Heart left ventricle (tissue), 16 donors: ENCODE data around the gene XXYLT1. TPM values are rescaled to one million over a fixed set of nuclear protein-coding genes. Genes with fewer than 3 reads are reported as not detected.

Experiments
- ATAC-seq, 4 donors: fragments of 200-7000 bp; cut with Tn5 transposase; one replicate each; pipeline ENCODE4 v1.9.1; 2020 to 2022; ENCODE audit warnings: moderate library complexity in 4 of 4, mild to moderate bottlenecking in 3 of 4, moderate number of reproducible peaks in 1 of 4
- DNase-seq, 5 donors: peaks; one replicate each; pipeline ENCODE4 v3.0.0-alpha.2; 2020
- H3K27ac ChIP-seq, 12 donors: fragments of 200-600 bp; sonication (generic) in 4 of 12; one replicate each; pipeline versions ENCODE4 v1.5.0 to v1.8.0; 2016 to 2022; ENCODE audit warnings: mild to moderate bottlenecking in 2 of 12
- H3K27me3 ChIP-seq, 9 donors: fragments of 200-600 bp; sonication (generic) in 2 of 9; one replicate each; pipeline versions ENCODE4 v1.5.1 to v1.8.0; 2016 to 2022; ENCODE audit warnings: mild to moderate bottlenecking in 3 of 9
- H3K36me3 ChIP-seq, 9 donors: fragments of 200-600 bp; sonication (generic) in 2 of 9; one replicate each; pipeline versions ENCODE4 v1.5.0 to v1.8.0; 2018 to 2022; ENCODE audit warnings: mild to moderate bottlenecking in 2 of 9
- H3K4me1 ChIP-seq, 12 donors: fragments of 200-600 bp; sonication (generic) in 4 of 12; one replicate each; pipeline versions ENCODE4 v1.5.0 to v1.8.0; 2016 to 2022; ENCODE audit warnings: mild to moderate bottlenecking in 3 of 12
- H3K4me3 ChIP-seq, 12 donors: fragments of 200-600 bp; sonication (generic) in 4 of 12; one replicate each; pipeline versions ENCODE4 v1.5.0 to v1.8.0; 2017 to 2022; ENCODE audit warnings: mild to moderate bottlenecking in 9 of 12, moderate library complexity in 4 of 12
- H3K9me3 ChIP-seq, 12 donors: fragments of 200-600 bp; sonication (generic) in 4 of 12; one replicate each; pipeline versions ENCODE4 v1.5.0 to v1.8.0; 2016 to 2022; ENCODE audit warnings: mild to moderate bottlenecking in 1 of 12
- POLR2A ChIP-seq, 2 donors: fragments of 450-650 bp; IDR thresholded peaks; one replicate each; pipeline ENCODE4 v1.6.1; 2017; ENCODE audit warnings: antibody characterized with exemption in 2 of 2, mild to moderate bottlenecking in 2 of 2, moderate library complexity in 2 of 2
- WGBS, 4 donors: extraction: QIAGEN DNeasy Blood & Tissue Kit in 2 of 4; methylation state at CpG; one replicate each; pipeline versions ENCODE4 v1.1.5 to v1.1.7; 2013 to 2018; 5-methylcytosine and 5-hydroxymethylcytosine counted together
- intact Hi-C, 10 donors: fragments of 100-400 bp; cut with DNase I; formaldehyde crosslinking; loops; one replicate each; pipeline versions ENCODE4 v1.11.1 to v1.14.2; 2022
- polyA plus RNA-seq, 2 donors: library from polyadenylated mRNA; stranded (reverse); fragments of 200-250 nt; gene quantifications; one replicate each; pipeline ENCODE4 v1.2.3, GENCODE V29; 2013
- total RNA-seq, 9 donors: library from RNA; depleted of rRNA in 2 of 9; stranded (reverse); fragments of >200 nt in 2 of 9; fragmentation: NEBNext Ultra II Directional in 3 of 9; extraction: Animal tissue kit (Norgen Biotek cat#: 25700) in 3 of 9; gene quantifications; one replicate each; pipeline versions ENCODE4 v1.1.0 to v1.2.4, GENCODE V29; 2016 to 2023
- TF ChIP-seq, protein P1 (sequence below), 12 donors: fragments of 200-600 bp; sonication (generic) in 4 of 12; IDR thresholded peaks; one replicate each; pipeline versions ENCODE4 v1.5.0 to v1.8.0; 2018 to 2022; ENCODE audit warnings: antibody characterized with exemption in 12 of 12, mild to moderate bottlenecking in 5 of 12
- donor health status: ischemic (EF 13 %, LVEDD 7.1; RV severe dilation, severe dysfunction).
- donor health status: healthy with polysubstance abuse.
- donor health status: DM: no; HTN: yes; CAD: no.
- donor health status: DM: no; HTN: no; CAD: no.
- donor health status: ischemic (EF 25% LVEDD 6.9; RV normal size, moderate dysfunction).
- donor health status: ischemic (EF 25% LVEDD 5.7; RV mildly dilated, moderate dysfunction).
- donor health status: healthy.
- donor health status: DM: yes; HTN: yes; CAD: no.
- donor health status: ischemic (EF 35%, LVEDD 5.7; RV mildly dilated, moderate dysfunction).
- donor health status: nonischemic (EF 11% LVEDD 7.7; RV severe dilation, severe dysfunction).
- donor health status: DM: yes; HTN: yes; CAD: no.
- donor health status: PGD.
- donor health status: ischemic (EF 29% LVEDD 5.4; RV normal size, mild dysfunction).
- donor health status: nonischemic (EF 23%, LVEDD 6.1; RV moderate dilation, normal function).

The XXYLT1 gene
- total and polyA plus RNA-seq, 11 donors: 1.9 to 8.6 (median 4.8) TPM

GRCh38 chr3:195210266-195210973 is 60.5 kb downstream of the XXYLT1 start:
- H3K4me1 ChIP-seq: peaks cover 0 to 40% (median 34%) of the 10 kb centered on the region in 12 donors
- H3K9me3 ChIP-seq: no peaks in the 10 kb centered on the region
- H3K4me3 ChIP-seq: peak overlapping the region in 2 of 12 donors; percentile 23 to 24
- intact Hi-C loops: loop anchor here in 1 of 10 donors (2.0 kb wide), 1 partner anchor 60 kb away; no protein-coding TSS in a partner anchor
- ATAC-seq (peak; percentile 49 to 76 (median 64)), DNase-seq (peak in 4 of 5 donors; percentile 40 to 73 (median 59))
- peak overlapping the region; percentile 57 to 94 (median 82) for H3K27ac ChIP-seq
- TF ChIP-seq, protein P1, sequence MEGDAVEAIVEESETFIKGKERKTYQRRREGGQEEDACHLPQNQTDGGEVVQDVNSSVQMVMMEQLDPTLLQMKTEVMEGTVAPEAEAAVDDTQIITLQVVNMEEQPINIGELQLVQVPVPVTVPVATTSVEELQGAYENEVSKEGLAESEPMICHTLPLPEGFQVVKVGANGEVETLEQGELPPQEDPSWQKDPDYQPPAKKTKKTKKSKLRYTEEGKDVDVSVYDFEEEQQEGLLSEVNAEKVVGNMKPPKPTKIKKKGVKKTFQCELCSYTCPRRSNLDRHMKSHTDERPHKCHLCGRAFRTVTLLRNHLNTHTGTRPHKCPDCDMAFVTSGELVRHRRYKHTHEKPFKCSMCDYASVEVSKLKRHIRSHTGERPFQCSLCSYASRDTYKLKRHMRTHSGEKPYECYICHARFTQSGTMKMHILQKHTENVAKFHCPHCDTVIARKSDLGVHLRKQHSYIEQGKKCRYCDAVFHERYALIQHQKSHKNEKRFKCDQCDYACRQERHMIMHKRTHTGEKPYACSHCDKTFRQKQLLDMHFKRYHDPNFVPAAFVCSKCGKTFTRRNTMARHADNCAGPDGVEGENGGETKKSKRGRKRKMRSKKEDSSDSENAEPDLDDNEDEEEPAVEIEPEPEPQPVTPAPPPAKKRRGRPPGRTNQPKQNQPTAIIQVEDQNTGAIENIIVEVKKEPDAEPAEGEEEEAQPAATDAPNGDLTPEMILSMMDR (IDR thresholded peaks at IDR 0.05): no peak
- TF ChIP-seq POLR2A (IDR thresholded peaks at IDR 0.05): no peak
- H3K27me3 ChIP-seq: no peaks in the 10 kb centered on the region
- 38 to 54% (median 41%) methylated on average over 13 of the region's 13 CpGs for WGBS, 4 donors
- no peaks in the 10 kb centered on the region for H3K36me3 ChIP-seq

DNA sequence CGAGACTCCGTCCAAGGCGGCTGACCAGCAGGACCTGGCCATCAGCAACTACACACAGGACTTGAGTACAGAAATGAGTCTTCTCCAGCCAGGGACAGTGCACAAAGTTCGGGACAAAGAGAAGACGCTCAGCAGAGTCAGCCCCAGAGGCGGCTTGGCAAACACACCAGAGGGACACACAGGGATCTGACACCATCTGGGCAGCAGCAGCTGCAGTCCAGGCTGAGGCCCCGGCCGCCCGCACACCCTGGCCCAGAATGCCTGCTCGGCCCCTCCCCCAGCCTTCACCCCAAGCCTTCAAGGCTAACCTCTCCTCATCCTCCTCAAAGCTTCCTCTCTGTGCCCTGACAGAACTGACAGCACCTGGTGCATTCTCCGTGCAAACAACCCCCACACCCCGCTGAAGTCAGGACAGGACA is 61.1 kb downstream of the XXYLT1 start:
- Histone ChIP-seq H3K4me1 (peaks cover 0 to 46% (median 39%) of the 10 kb centered on the region in 12 donors), H3K27ac (peak overlapping the region; percentile 57 to 94 (median 82)), H3K4me3 (peak overlapping the region in 3 of 12 donors; percentile 7 to 24 (median 23)), H3K36me3 (no peaks in the 10 kb centered on the region), H3K9me3 (no peaks in the 10 kb centered on the region), H3K27me3 (no peaks in the 10 kb centered on the region)
- TF ChIP-seq, protein P1 (IDR thresholded peaks at IDR 0.05): no peak
- no peak for TF ChIP-seq POLR2A (IDR thresholded peaks at IDR 0.05)
- ATAC-seq: peak; percentile 46 to 67 (median 62)
- intact Hi-C loops: loop anchor here in 2 of 10 donors (2.0 to 5.0 kb wide), 2 partner anchors 58 to 59 kb away; no protein-coding TSS in a partner anchor
- WGBS, 4 donors: 47 to 58% (median 53%) methylated on average over 10 to 12 of the region's 12 CpGs
- DNase-seq: peak; percentile 36 to 73 (median 64)

DNA sequence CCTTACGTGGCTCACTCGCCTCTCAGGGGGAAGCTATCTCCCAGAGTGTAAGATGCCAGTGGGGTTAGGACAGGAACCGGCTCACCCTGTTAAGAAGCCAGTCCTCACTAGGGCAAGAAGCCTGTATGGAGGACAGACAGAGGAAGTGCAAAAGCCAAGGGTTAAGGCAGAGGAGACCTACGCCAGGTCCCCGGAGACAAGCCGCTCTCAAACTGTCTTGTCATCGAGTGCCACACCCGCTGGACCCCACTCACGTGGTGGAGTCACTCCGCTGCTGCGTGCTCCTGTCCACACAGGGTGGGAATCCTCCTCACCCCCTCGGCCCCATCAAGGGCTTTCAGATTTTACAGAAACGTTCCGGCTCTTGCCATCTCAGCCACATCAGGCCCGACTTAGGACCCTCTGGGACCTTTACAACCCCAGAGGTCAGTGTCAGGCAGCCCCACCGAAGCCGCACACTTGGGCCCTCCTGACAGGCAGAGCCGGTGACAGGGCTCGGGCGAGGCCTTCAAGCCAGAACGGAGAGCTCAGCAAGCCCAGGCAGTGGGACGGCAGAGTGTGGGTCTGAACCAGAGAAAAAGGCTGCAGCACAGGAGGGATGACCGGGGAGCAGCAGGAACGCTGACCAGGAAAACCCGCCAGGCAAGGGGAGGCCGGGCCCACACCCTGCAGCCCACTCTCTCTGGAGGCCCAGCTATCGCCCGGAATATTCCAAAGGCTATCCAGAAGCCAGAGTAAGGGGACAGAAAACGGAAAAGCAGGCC is 61.7 kb downstream of the XXYLT1 start:
- Histone ChIP-seq H3K27ac (peak overlapping the region; percentile 57 to 94 (median 82)), H3K36me3 (no peaks in the 10 kb centered on the region), H3K4me1 (peaks cover 0 to 52% (median 45%) of the 10 kb centered on the region in 12 donors), H3K9me3 (no peaks in the 10 kb centered on the region), H3K4me3 (peak overlapping the region in 3 of 12 donors; percentile 7 to 24 (median 23)), H3K27me3 (no peaks in the 10 kb centered on the region)
- intact Hi-C loops: loop anchor here in 1 of 10 donors (5.0 kb wide), 1 partner anchor 57 kb away; no protein-coding TSS in a partner anchor
- ATAC-seq (peak; percentile 15 to 55 (median 43)), DNase-seq (peak in 3 of 5 donors; percentile 50 to 71 (median 58))
- TF ChIP-seq, protein P1 (IDR thresholded peaks at IDR 0.05): no peak
- TF ChIP-seq POLR2A (IDR thresholded peaks at IDR 0.05): no peak
- WGBS, 4 donors: 65 to 77% (median 67%) methylated on average over 26 to 29 of the region's 29 CpGs
